Lower lobe of right lung (tissue), 2 donors: Measurements from ENCODE around the gene KCNJ14. TPM values are rescaled to one million over a fixed set of nuclear protein-coding genes. Genes with fewer than 3 reads are reported as not detected.
A peak's percentile ranks its signal among the peaks of the same experiment; 100 is the strongest.

ENCODE experiments used
- ATAC-seq, 2 donors: fragments of 200-7000 bp; cut with Tn5 transposase; one replicate each; pipeline ENCODE4 v1.9.1; 2020 to 2022; ENCODE audit warnings: mild to moderate bottlenecking in 2 of 2, moderate library complexity in 2 of 2
- DNase-seq: peaks from one replicate; pipeline ENCODE4 v3.0.0-alpha.2; 2020
- H3K27ac ChIP-seq: fragments of 200-600 bp; one replicate; pipeline ENCODE4 v1.8.0; 2022
- H3K27me3 ChIP-seq: fragments of 200-600 bp; one replicate; pipeline ENCODE4 v1.8.0; 2022; ENCODE audit warnings: low read depth
- H3K36me3 ChIP-seq: fragments of 200-600 bp; one replicate; pipeline ENCODE4 v1.8.0; 2022; ENCODE audit warnings: mild to moderate bottlenecking
- H3K4me1 ChIP-seq: fragments of 200-600 bp; one replicate; pipeline ENCODE4 v1.8.0; 2022
- H3K4me3 ChIP-seq: fragments of 200-600 bp; one replicate; pipeline ENCODE4 v1.8.0; 2022; ENCODE audit warnings: mild to moderate bottlenecking
- H3K9me3 ChIP-seq: fragments of 200-600 bp; one replicate; pipeline ENCODE4 v1.8.0; 2022
- intact Hi-C: fragments of 100-400 bp; cut with DNase I; formaldehyde crosslinking; loops from one replicate; pipeline ENCODE4 v1.11.0; 2022
- total RNA-seq: library from RNA; stranded (reverse); fragmentation: NEBNext Ultra II Directional; extraction: Animal tissue kit (Norgen Biotek cat#: 25700); gene quantifications from one replicate; pipeline ENCODE4 v1.2.1, GENCODE V29; 2021
- TF ChIP-seq, protein P1 (sequence below): fragments of 200-600 bp; IDR thresholded peaks from one replicate; pipeline ENCODE4 v1.8.0; 2022; ENCODE audit warnings: antibody characterized with exemption, mild to moderate bottlenecking
- donor health status: DM: no; HTN: yes; CAD: no; lungs with severe emphysema.

Gene KCNJ14
- total RNA-seq, 1 donor from 2014 or later: 0.71 TPM

DNA sequence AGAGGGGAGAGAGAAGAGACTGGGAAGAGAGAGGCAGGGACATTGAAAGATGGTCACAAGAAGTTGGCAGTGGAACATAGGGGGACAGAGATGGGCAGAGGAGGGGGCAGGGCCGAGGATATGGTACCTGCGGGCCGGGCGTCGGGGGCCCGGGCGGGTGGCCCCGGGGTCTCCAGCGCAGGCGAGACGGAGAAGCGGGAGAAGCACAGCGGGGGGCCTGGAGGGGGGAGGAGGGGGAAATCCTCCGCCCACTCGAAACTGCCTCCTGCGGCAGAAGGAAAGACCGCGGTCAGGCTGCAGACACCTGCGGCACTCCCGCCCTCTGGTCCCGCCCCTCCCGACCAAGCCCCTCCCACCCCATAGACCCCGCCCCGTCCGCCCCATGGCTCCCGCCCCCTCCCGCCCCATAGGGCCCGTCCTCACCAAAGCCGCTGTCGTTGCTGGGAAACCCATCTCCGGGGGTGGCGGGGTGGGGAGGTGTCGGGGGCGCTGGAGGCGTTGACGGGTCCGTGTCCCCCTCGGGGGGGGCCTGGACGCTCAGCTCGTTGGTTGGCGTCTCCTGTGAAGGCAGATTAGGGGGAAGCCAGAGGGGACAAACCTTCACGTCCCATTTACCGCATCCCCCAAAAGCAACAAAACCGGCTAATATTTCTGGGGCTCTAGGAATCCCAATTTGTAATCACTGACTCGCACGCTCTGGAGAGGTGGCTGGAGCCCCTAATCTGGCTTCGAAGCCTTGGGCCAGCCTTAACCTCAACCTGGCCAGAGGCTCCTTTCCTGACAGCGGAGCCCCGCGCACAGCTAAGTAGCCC lies 35.8 kb downstream of the KCNJ14 start:
- H3K4me1 ChIP-seq: peaks cover 50% of the 10 kb centered on the region

GRCh38 chr19:48491793-48492123 lies 36.4 kb downstream of the KCNJ14 start:
- DNase-seq (no peak), ATAC-seq (no peak)
- Histone ChIP-seq H3K27ac (no peak overlapping the region), H3K9me3 (no peaks in the 10 kb centered on the region), H3K4me3 (no peak overlapping the region), H3K4me1 (peaks cover 50% of the 10 kb centered on the region), H3K27me3 (peaks cover 5% of the 10 kb centered on the region), H3K36me3 (no peaks in the 10 kb centered on the region)
- intact Hi-C loops: no loop called here
- TF ChIP-seq, protein P1, sequence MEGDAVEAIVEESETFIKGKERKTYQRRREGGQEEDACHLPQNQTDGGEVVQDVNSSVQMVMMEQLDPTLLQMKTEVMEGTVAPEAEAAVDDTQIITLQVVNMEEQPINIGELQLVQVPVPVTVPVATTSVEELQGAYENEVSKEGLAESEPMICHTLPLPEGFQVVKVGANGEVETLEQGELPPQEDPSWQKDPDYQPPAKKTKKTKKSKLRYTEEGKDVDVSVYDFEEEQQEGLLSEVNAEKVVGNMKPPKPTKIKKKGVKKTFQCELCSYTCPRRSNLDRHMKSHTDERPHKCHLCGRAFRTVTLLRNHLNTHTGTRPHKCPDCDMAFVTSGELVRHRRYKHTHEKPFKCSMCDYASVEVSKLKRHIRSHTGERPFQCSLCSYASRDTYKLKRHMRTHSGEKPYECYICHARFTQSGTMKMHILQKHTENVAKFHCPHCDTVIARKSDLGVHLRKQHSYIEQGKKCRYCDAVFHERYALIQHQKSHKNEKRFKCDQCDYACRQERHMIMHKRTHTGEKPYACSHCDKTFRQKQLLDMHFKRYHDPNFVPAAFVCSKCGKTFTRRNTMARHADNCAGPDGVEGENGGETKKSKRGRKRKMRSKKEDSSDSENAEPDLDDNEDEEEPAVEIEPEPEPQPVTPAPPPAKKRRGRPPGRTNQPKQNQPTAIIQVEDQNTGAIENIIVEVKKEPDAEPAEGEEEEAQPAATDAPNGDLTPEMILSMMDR: no peak

More for the DNA sequence above, 35.8 kb downstream of the KCNJ14 start:
- TF ChIP-seq, protein P1: no peak
- DNase-seq (no peak), ATAC-seq (no peak)
- H3K36me3 ChIP-seq: no peaks in the 10 kb centered on the region
- no peak overlapping the region for H3K4me3 ChIP-seq
- H3K27me3 ChIP-seq: peaks cover 5% of the 10 kb centered on the region
- H3K9me3 ChIP-seq: no peaks in the 10 kb centered on the region
- intact Hi-C loops: no loop called here
- H3K27ac ChIP-seq: no peak overlapping the region

DNA sequence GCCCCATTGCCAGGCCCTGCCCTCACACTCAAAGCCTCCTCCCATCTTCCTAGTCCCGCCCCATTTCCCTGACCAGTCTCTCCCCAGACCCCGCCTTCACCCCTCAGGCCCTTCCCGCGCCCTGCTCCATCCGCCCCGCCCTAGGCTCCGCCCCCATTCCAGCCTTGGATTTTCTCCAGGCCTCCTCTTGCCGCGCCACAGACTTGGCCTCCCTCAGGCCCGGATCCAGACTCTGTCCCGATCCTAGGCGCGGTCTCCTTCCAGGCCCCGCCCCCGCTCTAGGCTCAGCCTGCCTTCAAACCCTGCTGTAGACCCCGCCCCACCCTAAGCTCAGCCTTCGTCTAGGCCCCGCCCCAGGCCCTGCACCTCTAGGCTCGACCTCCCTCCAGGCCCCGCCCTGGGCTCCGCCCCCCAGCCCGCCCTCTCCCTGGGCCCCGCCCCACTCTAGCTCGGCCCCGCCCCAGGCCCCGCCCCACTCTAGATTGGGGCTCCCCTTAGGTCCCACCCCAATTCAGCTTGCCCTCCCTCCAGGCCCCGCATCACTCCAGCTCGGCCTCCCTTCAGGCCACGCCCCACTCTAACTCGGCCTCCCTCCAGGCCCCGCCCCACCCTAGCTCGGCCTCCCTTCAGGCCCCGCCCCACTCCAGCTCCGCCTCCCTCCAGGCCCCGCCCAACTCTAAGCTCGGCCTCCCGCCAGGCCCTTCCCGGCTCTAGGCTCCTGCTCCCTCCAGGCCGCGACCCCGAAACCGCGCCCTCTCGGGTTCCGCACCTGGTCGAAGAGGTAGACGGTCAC lies 37.7 kb downstream of the KCNJ14 start:
- TF ChIP-seq, protein P1: no peak
- intact Hi-C loops: no loop called here
- Histone ChIP-seq H3K27me3 (peaks cover 15% of the 10 kb centered on the region), H3K9me3 (no peaks in the 10 kb centered on the region), H3K4me1 (peaks cover 50% of the 10 kb centered on the region), H3K27ac (peak overlapping the region; percentile 68), H3K4me3 (peak overlapping the region; percentile 56), H3K36me3 (no peaks in the 10 kb centered on the region)
- DNase-seq (peak; percentile 97), ATAC-seq (peak; percentile 90 to 93)

DNA sequence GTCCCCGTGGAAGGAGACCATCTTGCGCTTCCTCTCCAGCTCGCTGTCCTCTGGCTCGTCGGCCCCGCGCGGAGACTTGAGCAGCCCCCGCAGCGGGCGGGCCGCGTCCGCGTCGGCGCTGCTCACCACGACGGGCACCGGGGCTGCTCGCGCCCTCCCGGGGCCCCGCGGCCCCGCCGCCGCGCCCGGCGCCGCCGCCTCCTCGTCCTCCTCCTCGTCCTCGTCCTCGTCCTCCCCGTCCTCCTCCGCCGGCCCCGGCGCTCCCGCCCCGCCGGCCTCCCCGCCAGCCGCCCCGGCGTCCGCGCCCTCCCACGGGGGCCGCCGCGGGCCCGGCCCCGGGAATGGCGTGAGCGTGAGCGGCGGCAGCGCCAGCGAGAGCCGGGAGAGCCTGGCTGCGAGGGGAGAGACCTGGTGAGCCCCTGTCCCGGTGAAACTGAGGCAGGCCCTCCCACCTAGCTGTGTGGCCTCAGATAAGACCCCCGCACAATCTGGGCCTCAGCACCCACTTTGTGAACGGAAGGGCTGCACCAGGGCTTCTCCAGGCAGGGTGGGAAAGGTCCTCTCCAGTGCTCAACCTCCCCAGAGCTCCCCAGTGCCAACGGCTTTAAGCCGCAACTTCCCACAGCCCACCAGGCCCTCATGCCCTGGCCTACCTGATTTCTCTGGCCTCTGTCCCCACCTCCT lies 38.5 kb downstream of the KCNJ14 start:
- Histone ChIP-seq H3K36me3 (no peaks in the 10 kb centered on the region), H3K4me1 (peaks cover 50% of the 10 kb centered on the region), H3K27me3 (peaks cover 19% of the 10 kb centered on the region), H3K27ac (peak overlapping the region; percentile 68), H3K4me3 (peak overlapping the region; percentile 56), H3K9me3 (no peaks in the 10 kb centered on the region)
- DNase-seq (no peak), ATAC-seq (peak; percentile 0 to 7)
- intact Hi-C loops: no loop called here
- TF ChIP-seq, protein P1: no peak

- ATAC-seq (no peak), DNase-seq (no peak)
- Histone ChIP-seq H3K4me1 (peaks cover 40% of the 10 kb centered on the region), H3K27me3 (peaks cover 31% of the 10 kb centered on the region), H3K36me3 (no peaks in the 10 kb centered on the region), H3K9me3 (no peaks in the 10 kb centered on the region), H3K4me3 (no peak overlapping the region), H3K27ac (no peak overlapping the region)
- TF ChIP-seq, protein P1: no peak
- intact Hi-C loops: no loop called here
These were observed 40.0 kb downstream of the KCNJ14 start for GRCh38 chr19:48495396-48495795.
